ENCODE data around the gene MTM1. TPM values are rescaled to one million over a fixed set of nuclear protein-coding genes. Genes with fewer than 3 reads are reported as not detected.

MTM1 gene
- total and polyA plus RNA-seq, 2 donors (not counting 1 experiment from before 2014, with no cell fraction given), result 8.7 to 29.8 TPM

DNA sequence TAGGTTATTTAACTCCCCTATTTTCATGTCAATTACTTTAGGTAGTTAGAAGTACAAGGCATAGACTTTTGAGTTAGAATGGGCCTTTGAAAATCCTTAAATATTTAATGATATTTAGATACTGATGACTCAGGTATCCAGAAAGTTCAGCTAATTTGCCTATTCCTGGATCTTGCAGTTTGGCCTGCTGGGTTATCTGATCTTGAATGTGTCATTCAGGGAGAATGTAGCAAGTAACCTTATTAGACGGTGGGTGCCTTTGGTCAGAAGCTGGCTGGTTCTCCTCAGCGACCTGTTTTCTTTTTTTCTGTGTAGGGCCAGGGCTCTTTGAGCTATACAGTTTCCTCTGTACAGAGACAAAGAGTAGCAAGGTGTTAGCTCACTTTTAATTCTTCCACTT, 42.0 kb downstream of the MTM1 start:
- H3K9me3 ChIP-seq (ENCODE audit: control extremely low read depth in 1 of 3, control insufficient read depth in 2 of 3, insufficient read depth in 1 of 3, low read length in 2 of 3), result no peaks in the 10 kb centered on the region
- ATAC-seq (ENCODE audit: low read depth) (no peak), DNase-seq (no peak)
- H3K79me2 ChIP-seq (ENCODE audit: control insufficient read depth, insufficient read depth, low read length), result no peaks in the 10 kb centered on the region
- ChIA-PET CTCF (no interaction called here), POLR2A (no interaction called here)
- intact Hi-C loops (cut with micrococcal nuclease), result no loop called here
- H3K4me1 ChIP-seq (ENCODE audit: control insufficient read depth in 2 of 2, insufficient read depth in 2 of 2, low read length in 2 of 2), result no peaks in the 10 kb centered on the region
- H3K4me2 ChIP-seq (replicated peaks; ENCODE audit: low read depth, low read length, poor library complexity, severe bottlenecking), result no peak overlapping the region
- no peak for TF ChIP-seq EZH2 (IDR thresholded peaks at IDR 0.05; ENCODE audit: borderline replicate concordance, insufficient read depth, low read depth, low read length, poor library complexity, severe bottlenecking)
- TF ChIP-seq, protein P1, sequence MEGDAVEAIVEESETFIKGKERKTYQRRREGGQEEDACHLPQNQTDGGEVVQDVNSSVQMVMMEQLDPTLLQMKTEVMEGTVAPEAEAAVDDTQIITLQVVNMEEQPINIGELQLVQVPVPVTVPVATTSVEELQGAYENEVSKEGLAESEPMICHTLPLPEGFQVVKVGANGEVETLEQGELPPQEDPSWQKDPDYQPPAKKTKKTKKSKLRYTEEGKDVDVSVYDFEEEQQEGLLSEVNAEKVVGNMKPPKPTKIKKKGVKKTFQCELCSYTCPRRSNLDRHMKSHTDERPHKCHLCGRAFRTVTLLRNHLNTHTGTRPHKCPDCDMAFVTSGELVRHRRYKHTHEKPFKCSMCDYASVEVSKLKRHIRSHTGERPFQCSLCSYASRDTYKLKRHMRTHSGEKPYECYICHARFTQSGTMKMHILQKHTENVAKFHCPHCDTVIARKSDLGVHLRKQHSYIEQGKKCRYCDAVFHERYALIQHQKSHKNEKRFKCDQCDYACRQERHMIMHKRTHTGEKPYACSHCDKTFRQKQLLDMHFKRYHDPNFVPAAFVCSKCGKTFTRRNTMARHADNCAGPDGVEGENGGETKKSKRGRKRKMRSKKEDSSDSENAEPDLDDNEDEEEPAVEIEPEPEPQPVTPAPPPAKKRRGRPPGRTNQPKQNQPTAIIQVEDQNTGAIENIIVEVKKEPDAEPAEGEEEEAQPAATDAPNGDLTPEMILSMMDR (IDR thresholded peaks at IDR 0.05), result no peak
- no peaks in the 10 kb centered on the region for H3K27me3 Mint-ChIP-seq
- no peak overlapping the region for H3K4me3 Mint-ChIP-seq
- no peaks in the 10 kb centered on the region for H3K9me3 Mint-ChIP-seq (ENCODE audit: insufficient read depth)
- no peaks in the 10 kb centered on the region for H3K27me3 ChIP-seq (replicated peaks in 1 of 4; ENCODE audit: control extremely low read depth in 1 of 4, control insufficient read depth in 3 of 4, insufficient read depth in 4 of 4, low read length in 3 of 4)
- H3K27ac ChIP-seq (ENCODE audit: low read length in 2 of 2), result no peak overlapping the region
- H3K27ac Mint-ChIP-seq, result no peak overlapping the region
- H3K4me1 Mint-ChIP-seq, result peaks cover 3% of the 10 kb centered on the region
- H3K36me3 ChIP-seq (replicated peaks in 1 of 2; ENCODE audit: control extremely low read depth in 1 of 2, control insufficient read depth in 1 of 2, extremely low read depth in 1 of 2, insufficient read depth in 2 of 2, low read length in 1 of 2), result peaks cover 0 to 25% of the 10 kb centered on the region in 2 experiments
- H4K20me1 ChIP-seq (ENCODE audit: control insufficient read depth, insufficient read depth, low read length, poor library complexity, severe bottlenecking), result no peaks in the 10 kb centered on the region
- H3K9ac ChIP-seq (ENCODE audit: low read length), result no peak overlapping the region
- H2AFZ ChIP-seq (ENCODE audit: insufficient read depth, low read depth, low read length, poor library complexity, severe bottlenecking), result no peak overlapping the region
- H3K4me3 ChIP-seq (ENCODE audit: control extremely low read depth in 1 of 5, extremely low read depth in 1 of 5, insufficient read depth in 1 of 5, low read depth in 2 of 5, low read length in 4 of 5), result no peak overlapping the region
- WGBS (ENCODE audit: insufficient coverage), result no CpG with 5 or more reads among the region's 2 CpGs

DNA sequence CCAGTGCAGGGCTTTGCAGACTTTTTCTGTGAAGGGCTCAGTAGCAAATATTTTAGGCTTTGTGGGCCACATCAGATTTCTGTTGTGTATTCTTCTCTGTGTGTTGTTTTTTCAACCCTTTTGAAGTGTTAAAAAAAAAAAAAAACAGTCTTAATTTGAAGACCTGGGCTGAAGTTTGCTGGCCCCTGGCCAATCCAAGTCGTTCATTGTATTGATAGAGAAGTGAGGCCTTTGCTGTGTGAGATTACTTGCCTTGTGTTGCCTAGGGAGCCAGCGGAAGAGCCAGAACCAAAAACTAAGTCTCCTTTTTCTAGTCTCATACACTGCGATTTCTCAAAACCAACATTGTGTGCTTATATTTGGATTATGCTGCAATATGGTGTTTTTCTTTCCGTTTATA, 46.9 kb downstream of the MTM1 start:
- H3K79me2 ChIP-seq (ENCODE audit: control insufficient read depth, insufficient read depth, low read length), result no peaks in the 10 kb centered on the region
- TF ChIP-seq EZH2 (IDR thresholded peaks at IDR 0.05; ENCODE audit: borderline replicate concordance, insufficient read depth, low read depth, low read length, poor library complexity, severe bottlenecking), result no peak
- ATAC-seq (ENCODE audit: low read depth), result no peak
- H3K4me3 ChIP-seq (ENCODE audit: control extremely low read depth in 1 of 5, extremely low read depth in 1 of 5, insufficient read depth in 1 of 5, low read depth in 2 of 5, low read length in 4 of 5), result no peak overlapping the region
- Mint-ChIP-seq H3K27me3 (no peaks in the 10 kb centered on the region), H3K4me1 (peaks cover 8% of the 10 kb centered on the region), H3K27ac (no peak overlapping the region), H3K4me3 (no peak overlapping the region), H3K9me3 (ENCODE audit: insufficient read depth) (no peaks in the 10 kb centered on the region)
- no peak overlapping the region for H3K27ac ChIP-seq (ENCODE audit: low read length in 2 of 2)
- H2AFZ ChIP-seq (ENCODE audit: insufficient read depth, low read depth, low read length, poor library complexity, severe bottlenecking), result no peak overlapping the region
- H3K9ac ChIP-seq (ENCODE audit: low read length), result no peak overlapping the region
- POLR2A ChIA-PET, result no interaction called here
- peaks cover 7% of the 10 kb centered on the region for H4K20me1 ChIP-seq (ENCODE audit: control insufficient read depth, insufficient read depth, low read length, poor library complexity, severe bottlenecking)
- no peaks in the 10 kb centered on the region for H3K9me3 ChIP-seq (ENCODE audit: control extremely low read depth in 1 of 3, control insufficient read depth in 2 of 3, insufficient read depth in 1 of 3, low read length in 2 of 3)
- H3K27me3 ChIP-seq (replicated peaks in 1 of 4; ENCODE audit: control extremely low read depth in 1 of 4, control insufficient read depth in 3 of 4, insufficient read depth in 4 of 4, low read length in 3 of 4), result no peaks in the 10 kb centered on the region
- intact Hi-C loops (cut with micrococcal nuclease), result no loop called here
- H3K4me1 ChIP-seq (ENCODE audit: control insufficient read depth in 2 of 2, insufficient read depth in 2 of 2, low read length in 2 of 2), result no peaks in the 10 kb centered on the region
- H3K36me3 ChIP-seq (replicated peaks in 1 of 2; ENCODE audit: control extremely low read depth in 1 of 2, control insufficient read depth in 1 of 2, extremely low read depth in 1 of 2, insufficient read depth in 2 of 2, low read length in 1 of 2), result peaks cover 0 to 40% of the 10 kb centered on the region in 2 experiments
- DNase-seq, result no peak
- WGBS (ENCODE audit: insufficient coverage), result no CpG with 5 or more reads among the region's 4 CpGs
- no peak overlapping the region for H3K4me2 ChIP-seq (replicated peaks; ENCODE audit: low read depth, low read length, poor library complexity, severe bottlenecking)
- CTCF ChIA-PET, result no interaction called here

Measured in B cell (primary cell).